HG02981 (cell line): ENCODE data around the gene DTWD2.
A peak's percentile ranks its signal among the peaks of the same experiment; 100 is the strongest.

ENCODE experiments used
- ATAC-seq: cut with Tn5 transposase; IDR thresholded peaks from one replicate; pipeline ENCODE4 v1.9.1; 2021; ENCODE audit warnings: mild to moderate bottlenecking, moderate library complexity; ENCODE audit not compliant: unreplicated experiment

DTWD2 gene

GRCh38 chr5:118987988-118988865, at the start of gene DTWD2:
Gene DTWD2 (minus strand): TSS chr5:118988547. CDS start chr5:118988511, 36 bp downstream.
- peak; percentile 93 for ATAC-seq

DNA sequence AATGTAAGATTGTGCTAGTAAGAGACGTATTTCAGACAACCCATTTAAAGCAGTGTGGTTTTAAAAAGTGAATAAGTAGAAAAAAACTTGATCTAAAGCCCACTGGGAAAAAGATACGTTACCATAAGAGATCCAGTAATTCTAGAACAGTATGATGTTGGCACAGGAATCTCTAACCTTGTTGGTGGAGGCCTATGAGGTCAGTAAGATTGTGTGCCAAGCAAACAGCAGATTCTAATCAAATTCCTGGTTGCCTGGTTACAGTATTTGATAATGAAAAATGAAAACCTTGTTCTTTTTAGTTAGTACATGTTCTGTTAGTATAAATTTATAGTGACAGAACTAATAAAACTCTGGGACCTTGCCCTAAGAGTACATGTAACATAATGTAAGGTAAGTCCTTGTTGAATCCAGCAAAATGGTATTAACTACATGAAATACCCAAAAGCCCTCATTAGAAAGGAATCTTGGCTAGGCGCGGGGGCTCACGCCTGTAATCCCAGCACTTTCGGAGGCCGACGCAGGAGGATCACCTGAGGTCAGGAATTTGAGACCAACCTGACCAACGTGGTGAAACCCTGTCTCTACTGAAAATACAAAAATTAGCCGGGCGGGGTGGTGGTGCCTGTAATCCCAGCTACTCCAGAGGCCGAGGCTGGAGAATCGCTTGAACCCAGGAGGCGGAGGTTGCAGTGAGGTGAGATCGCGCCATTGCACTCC, 49.3 kb upstream of the DTWD2 start:
- no peak for ATAC-seq

DNA sequence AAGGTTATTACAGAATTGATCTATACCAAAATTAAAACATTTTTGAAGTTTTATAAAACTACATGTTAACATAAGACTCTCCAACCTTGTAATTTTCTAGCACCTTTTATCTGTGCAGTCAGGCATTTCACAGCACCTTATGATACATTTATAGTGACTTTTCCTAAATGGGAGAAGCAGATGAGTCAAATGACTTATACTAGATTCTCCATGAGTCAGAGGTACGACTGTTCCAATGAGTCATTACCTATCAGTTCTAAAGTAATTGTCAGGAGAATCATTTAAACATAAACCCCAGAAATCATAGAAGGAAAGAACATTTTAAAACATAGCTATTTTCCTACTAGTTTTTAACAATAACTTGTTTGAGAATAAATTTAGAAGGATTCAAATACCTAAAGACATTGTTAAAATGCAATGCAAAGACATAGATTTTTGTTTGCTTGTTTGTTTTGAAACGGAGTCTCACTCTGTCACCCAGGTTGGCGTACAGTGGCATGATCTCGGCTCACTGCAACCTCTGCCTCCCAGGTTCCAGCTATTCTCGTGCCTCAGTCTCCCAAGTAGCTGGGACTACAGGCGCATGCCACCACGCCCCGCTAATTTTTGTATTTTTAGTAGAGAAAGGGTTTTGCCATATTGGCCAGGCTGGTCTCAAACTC, 47.9 kb upstream of the DTWD2 start:
- no peak for ATAC-seq

GRCh38 chr5:119033135-119033534, 44.8 kb upstream of the DTWD2 start:
- ATAC-seq, result no peak

- no peak for ATAC-seq
Observed at GRCh38 chr5:119032656-119033055, 44.3 kb upstream of the DTWD2 start.

- ATAC-seq, result peak; percentile 63
Observed at GRCh38 chr5:119031905-119032304, 43.6 kb upstream of the DTWD2 start.

GRCh38 chr5:119031011-119031886, 42.9 kb upstream of the DTWD2 start:
- peak; percentile 64 for ATAC-seq

DNA sequence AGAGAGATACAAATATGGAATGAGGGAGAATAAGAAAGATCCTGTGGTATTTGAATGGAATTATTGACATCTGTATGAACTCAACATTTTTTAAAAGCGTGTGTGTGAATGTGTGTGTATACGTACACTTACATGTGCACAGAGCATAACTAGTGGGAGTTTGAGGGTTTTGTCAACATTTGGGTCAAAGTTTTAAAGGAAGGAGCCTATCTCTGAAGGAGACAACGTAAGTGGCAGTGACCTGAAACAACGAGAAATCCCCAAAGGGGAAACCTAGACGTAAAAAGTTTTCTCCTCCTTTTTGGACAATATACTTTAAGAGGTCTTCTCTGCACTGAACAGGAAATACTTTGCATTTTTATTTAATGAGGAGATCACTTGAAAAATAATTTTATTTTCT, 40.2 kb upstream of the DTWD2 start:
- ATAC-seq, result no peak

- ATAC-seq, result no peak
Observed at GRCh38 chr5:119022773-119023172, 34.4 kb upstream of the DTWD2 start.

DNA sequence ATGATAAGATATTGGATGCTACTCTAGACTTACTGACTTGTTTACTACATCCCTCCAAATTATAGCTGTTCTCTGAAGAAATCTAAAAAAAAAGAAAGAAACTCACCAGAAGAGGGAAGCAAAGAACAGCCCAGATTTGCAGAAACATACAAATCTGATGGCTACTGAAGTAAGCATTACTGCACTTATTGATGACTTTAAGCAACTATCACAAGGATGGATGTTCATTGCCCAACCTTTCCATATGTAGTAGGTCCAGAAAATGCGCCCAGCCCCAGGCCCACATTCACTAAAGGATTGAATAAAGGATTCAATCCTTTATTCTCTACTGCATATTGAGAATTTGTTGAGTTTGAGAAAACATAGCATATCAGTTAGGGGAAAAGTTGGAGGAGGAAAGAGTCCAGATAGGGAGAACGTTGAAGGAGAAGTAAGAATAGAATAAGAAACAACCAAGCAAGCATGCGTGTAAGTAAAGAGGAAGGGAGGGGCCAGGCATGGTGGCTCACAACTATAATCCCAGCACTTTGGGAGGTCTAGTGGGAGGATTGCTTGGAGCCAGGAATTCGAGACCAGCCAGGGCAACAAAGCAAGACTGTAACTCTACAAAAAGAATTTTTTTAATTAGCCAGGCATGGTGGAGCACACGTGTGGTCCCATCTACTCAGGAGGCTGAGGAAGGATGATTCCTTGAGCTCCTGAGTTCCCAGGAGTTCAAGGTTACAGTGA, 33.8 kb upstream of the DTWD2 start:
- peak; percentile 50 for ATAC-seq

GRCh38 chr5:119021149-119021732, 32.9 kb upstream of the DTWD2 start:
- ATAC-seq, result no peak

DNA sequence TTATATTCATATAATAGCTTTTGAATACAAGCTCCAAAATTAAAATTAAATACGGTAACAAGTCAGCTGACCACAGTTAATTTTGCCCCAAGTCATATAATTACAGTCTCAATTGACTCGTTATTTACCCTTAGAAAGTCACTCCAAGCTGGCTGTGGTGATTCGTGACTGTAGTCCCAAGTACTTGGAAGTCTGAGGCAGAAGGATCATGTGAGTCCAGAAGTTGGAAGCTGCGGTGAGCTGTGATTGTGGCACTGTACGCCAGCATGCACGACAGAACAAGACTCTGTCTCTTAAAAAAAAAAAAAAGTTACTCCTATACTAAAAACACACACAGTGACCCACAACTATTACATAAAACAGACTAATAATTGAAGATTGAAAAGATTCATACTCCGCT, 31.6 kb upstream of the DTWD2 start:
- no peak for ATAC-seq

DNA sequence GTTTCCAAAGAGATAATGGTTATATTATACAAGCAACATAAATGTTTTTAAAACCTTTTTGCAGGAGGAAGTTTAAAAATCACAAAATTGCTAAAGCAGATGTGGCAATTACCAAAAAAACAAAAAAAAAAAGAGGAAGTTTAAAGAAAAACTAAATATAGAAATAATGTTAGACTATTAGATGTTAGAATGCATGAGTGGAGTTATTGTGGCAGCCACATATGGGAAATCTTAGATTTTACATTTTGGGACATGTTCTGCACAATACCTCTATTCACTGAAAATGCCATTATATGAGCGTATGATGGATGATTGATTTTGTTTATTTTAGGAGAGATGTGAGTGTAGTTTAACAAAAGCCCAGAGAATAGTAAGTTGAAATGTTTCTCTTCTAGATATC, 31.2 kb upstream of the DTWD2 start:
- no peak for ATAC-seq

DNA sequence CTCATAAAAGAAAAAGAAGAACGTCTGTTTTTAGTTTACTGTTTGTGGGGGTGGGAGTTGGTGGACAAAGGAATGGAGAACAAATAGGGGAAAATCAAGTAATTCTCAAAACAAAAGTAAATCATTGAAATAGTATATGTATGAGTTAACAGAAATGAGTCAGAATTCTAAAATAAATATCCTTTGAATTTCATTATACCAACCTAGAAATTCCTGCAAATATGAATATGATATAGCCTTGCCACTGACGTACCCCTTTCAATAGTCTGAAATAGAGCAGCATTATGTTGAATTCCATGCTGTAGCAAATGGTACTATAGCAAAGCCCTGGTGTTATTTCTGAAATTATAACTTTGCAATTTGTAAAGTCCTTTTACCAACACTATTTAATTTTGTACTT, 29.6 kb upstream of the DTWD2 start:
- no peak for ATAC-seq

DNA sequence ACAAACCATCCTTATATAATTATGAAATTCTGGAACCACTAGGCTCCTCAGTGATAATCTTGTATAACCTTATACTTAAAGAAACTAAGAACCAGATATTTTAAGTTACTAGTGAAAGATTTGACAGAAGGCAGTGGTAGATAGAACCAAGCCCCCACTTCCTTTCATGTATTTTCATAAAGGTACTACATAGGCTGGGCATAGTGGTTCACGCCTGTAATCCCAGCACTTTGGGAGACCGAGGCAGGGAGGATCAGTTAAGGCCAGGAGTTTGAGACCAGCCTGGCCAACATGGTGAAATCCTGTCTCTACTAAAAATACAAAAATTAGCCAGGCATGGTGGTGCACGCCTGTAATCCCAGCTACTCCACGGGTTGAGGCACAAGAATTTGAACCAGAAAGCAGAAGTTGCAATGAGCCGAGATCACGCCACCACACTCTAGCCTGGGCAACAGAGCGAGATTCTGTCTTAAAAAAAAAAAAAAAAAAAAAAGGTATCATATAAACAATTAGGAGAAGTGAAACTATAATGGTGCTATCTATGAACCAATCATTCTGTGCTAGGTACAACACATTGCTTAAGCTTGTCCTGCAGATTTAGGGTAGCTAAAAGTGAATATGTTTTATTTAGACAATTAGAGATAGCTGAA, 27.9 kb upstream of the DTWD2 start:
- ATAC-seq, result peak; percentile 67

GRCh38 chr5:119011186-119011585, 22.8 kb upstream of the DTWD2 start:
- ATAC-seq, result no peak

DNA sequence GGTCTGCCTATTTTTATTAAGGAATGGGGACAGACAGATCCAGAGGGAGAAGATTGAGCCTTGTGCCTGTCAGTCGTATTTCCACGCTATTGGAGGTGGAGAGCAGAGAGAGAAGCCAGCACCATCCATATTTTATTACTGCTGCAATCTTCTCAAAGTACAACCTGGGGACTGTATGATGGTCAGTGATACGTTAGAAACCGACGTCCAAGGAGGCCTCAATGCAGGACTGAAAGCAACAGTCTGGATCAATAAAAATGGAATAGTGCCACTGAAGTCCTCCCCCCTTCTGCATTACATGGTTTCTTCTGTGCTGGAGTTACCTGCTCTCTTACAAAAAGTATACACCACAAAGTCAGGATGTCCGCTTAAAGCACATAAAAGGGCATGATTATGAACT, 21.9 kb upstream of the DTWD2 start:
- no peak for ATAC-seq

GRCh38 chr5:119009131-119009530, 20.8 kb upstream of the DTWD2 start:
- no peak for ATAC-seq

GRCh38 chr5:118999696-119000095, 11.3 kb upstream of the DTWD2 start:
- no peak for ATAC-seq
